PC-3 (cell line): ENCODE results near the gene PRAMEF5.
"Not testable (repeated sequence)": the region's sequence is repeated elsewhere in the genome, so short reads cannot be mapped to it uniquely, and the experiment has no call there.

ENCODE experiments used
- CTCF ChIP-seq: fragments of 300-600 bp; sonication (generic); conservative IDR thresholded peaks from 2 replicates; pipeline ENCODE4 v1.5.1; 2017; ENCODE audit warnings: antibody characterized with exemption, low read depth, mild to moderate bottlenecking, low read length
- EZH2phosphoT487 ChIP-seq: fragments of 300-600 bp; sonication (generic); IDR thresholded peaks from 2 replicates; pipeline ENCODE4 v1.6.1; 2018; ENCODE audit warnings: mild to moderate bottlenecking, antibody characterized with exemption, low read length, borderline replicate concordance

DNA sequence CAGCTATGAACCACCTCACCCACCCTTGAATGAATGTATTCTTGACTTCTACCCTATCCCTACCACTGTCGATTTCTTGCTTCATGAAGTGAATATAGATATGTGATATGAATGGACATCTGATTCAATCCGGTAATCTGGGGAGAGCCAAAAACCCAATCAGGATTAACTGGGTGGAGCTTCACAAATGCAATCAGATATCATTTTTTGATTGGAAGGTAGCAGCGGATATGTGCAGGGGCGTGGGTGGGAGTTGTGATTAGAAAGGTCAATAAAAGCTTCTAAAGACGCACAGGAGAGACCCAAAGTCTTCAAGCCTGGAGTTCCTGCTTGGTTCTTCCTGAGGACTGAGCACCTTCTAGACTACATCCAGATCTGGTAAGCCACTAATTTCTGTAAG lies at the start of gene PRAMEF5:
- not testable (repeated sequence) for TF ChIP-seq CTCF, EZH2phosphoT487
